Prostate gland (tissue), 2 donors: Measurements from ENCODE around the gene COX6B1. TPM values are rescaled to one million over a fixed set of nuclear protein-coding genes. Genes with fewer than 3 reads are reported as not detected.
"Not testable (repeated sequence)": the region's sequence is repeated elsewhere in the genome, so short reads cannot be mapped to it uniquely, and the experiment has no call there.

Experiments
- DNase-seq: peaks from one replicate; pipeline ENCODE4 v3.0.0-alpha.2; 2019; ENCODE audit warnings: low spot score
- H3K27ac ChIP-seq, 2 donors: fragments of 200-600 bp; sonication (generic); 2 replicates each; pipeline ENCODE4 v1.5.1; 2017 to 2019
- H3K27me3 ChIP-seq: fragments of 200-600 bp; sonication (generic); replicated peaks from 2 replicates; pipeline ENCODE4 v1.5.1; 2019; ENCODE audit not compliant: insufficient read depth
- H3K36me3 ChIP-seq, 2 donors: fragments of 200-600 bp; sonication (generic); 1 replicate in 1 of 2; 2 replicates in 1 of 2; pipeline versions ENCODE4 v1.5.1 to v1.8.1; 2017 to 2019
- H3K4me1 ChIP-seq: fragments of 200-600 bp; sonication (generic); replicated peaks from 2 replicates; pipeline ENCODE4 v1.5.1; 2019
- H3K4me3 ChIP-seq, 2 donors: fragments of 200-600 bp; sonication (generic); 2 replicates each; pipeline ENCODE4 v1.5.1; 2017 to 2019
- H3K9me3 ChIP-seq: fragments of 200-600 bp; sonication (generic); 2 replicates; pipeline ENCODE4 v1.5.1; 2017
- CTCF ChIP-seq, 4 experiments: fragments of 200-600 bp in 2 of 4; fragments of 450-650 bp in 2 of 4; sonication (generic) in 2 of 4; IDR thresholded peaks; 1 replicate in 3 of 4; 2 replicates in 1 of 4; pipeline ENCODE4 v1.5.1; 2016 to 2019; ENCODE audit warnings: antibody characterized with exemption in 4 of 4, mild to moderate bottlenecking in 2 of 4, moderate library complexity in 2 of 4
- POLR2A ChIP-seq: fragments of 450-650 bp; IDR thresholded peaks from one replicate; pipeline ENCODE4 v1.6.1; 2016; ENCODE audit warnings: antibody characterized with exemption, mild to moderate bottlenecking
- POLR2AphosphoS5 ChIP-seq: sonication (generic); formaldehyde crosslinking; IDR thresholded peaks from one replicate; pipeline ENCODE4 v1.6.1; 2017; ENCODE audit warnings: antibody characterized with exemption
- WGBS: methylation state at CpG from one replicate; pipeline ENCODE4 v1.1.5; 2018; 5-methylcytosine and 5-hydroxymethylcytosine counted together
- intact Hi-C: fragments of 100-400 bp; cut with DNase I; formaldehyde crosslinking; loops from one replicate; pipeline ENCODE4 v1.14.2; 2022
- total RNA-seq, 2 donors: library from RNA; depleted of rRNA; stranded (reverse); fragments of >200 nt; gene quantifications; one replicate each; pipeline ENCODE4 v1.1.0, GENCODE V29; 2016

COX6B1 gene
- total RNA-seq, 2 donors from 2014 or later, result 334 to 665 TPM

- WGBS, result under 1% methylated on average over 60 of the region's 60 CpGs
- intact Hi-C loops, result no loop called here
Observed at GRCh38 chr19:35644206-35644986, 3.7 kb upstream of the COX6B1 start.

GRCh38 chr19:35644987-35645679 is 3.0 kb upstream of the COX6B1 start:
- intact Hi-C loops, result loop anchor here (5.0 kb wide), 1 partner anchor 98 kb away; the partner anchor contains the start of gene TMEM147
- 16% methylated on average over 20 of the region's 20 CpGs for WGBS
- H3K4me1 ChIP-seq, result no peaks in the 10 kb centered on the region
- no peaks in the 10 kb centered on the region for H3K9me3 ChIP-seq
- no peaks in the 10 kb centered on the region for H3K36me3 ChIP-seq
- H3K27me3 ChIP-seq, result no peaks in the 10 kb centered on the region
- peak overlapping the region; percentile 85 to 87 for H3K27ac ChIP-seq
- peak overlapping the region; percentile 47 to 58 for H3K4me3 ChIP-seq
- peak; percentile 74 for DNase-seq
- TF ChIP-seq POLR2A, result no peak
- no peak for TF ChIP-seq CTCF (IDR thresholded peaks at IDR 0.05)
- peak; percentile 14 for TF ChIP-seq POLR2AphosphoS5

More at GRCh38 chr19:35644206-35644986, 3.7 kb upstream of the COX6B1 start:
- H3K27me3 ChIP-seq, result no peaks in the 10 kb centered on the region
- no peaks in the 10 kb centered on the region for H3K9me3 ChIP-seq
- TF ChIP-seq POLR2A (peak; percentile 71), POLR2AphosphoS5 (peak; percentile 82), CTCF (IDR thresholded peaks at IDR 0.05) (no peak)
- no peaks in the 10 kb centered on the region for H3K4me1 ChIP-seq
- H3K27ac ChIP-seq, result peak overlapping the region; percentile 85 to 87
- H3K4me3 ChIP-seq, result peak overlapping the region; percentile 47 to 58
- no peaks in the 10 kb centered on the region for H3K36me3 ChIP-seq
- peak; percentile 96 for DNase-seq

GRCh38 chr19:35645680-35646511 is 2.2 kb upstream of the COX6B1 start:
- Histone ChIP-seq H3K27ac (peak overlapping the region in 1 of 2 donors; percentile 87), H3K4me3 (no peak overlapping the region), H3K36me3 (no peaks in the 10 kb centered on the region), H3K27me3 (no peaks in the 10 kb centered on the region), H3K4me1 (no peaks in the 10 kb centered on the region), H3K9me3 (no peaks in the 10 kb centered on the region)
- intact Hi-C loops, result loop anchor here (5.0 kb wide), 1 partner anchor 99 kb away; the partner anchor contains the start of gene TMEM147
- TF ChIP-seq POLR2AphosphoS5, result no peak
- no peak for TF ChIP-seq POLR2A
- TF ChIP-seq CTCF (IDR thresholded peaks at IDR 0.05), result no peak
- DNase-seq, result no peak
- 77% methylated on average over 7 of the region's 7 CpGs for WGBS

- DNase-seq, result no peak
- Histone ChIP-seq H3K9me3 (no peaks in the 10 kb centered on the region), H3K4me3 (no peak overlapping the region), H3K36me3 (no peaks in the 10 kb centered on the region), H3K27me3 (no peaks in the 10 kb centered on the region), H3K27ac (no peak overlapping the region), H3K4me1 (no peaks in the 10 kb centered on the region)
- intact Hi-C loops, result no loop called here
- whole genome bisulfite sequencing, result 80% methylated on average over 9 of the region's 9 CpGs
- TF ChIP-seq POLR2A (no peak), CTCF (IDR thresholded peaks at IDR 0.05) (no peak), POLR2AphosphoS5 (no peak)
Observed at GRCh38 chr19:35650581-35650980, 2.5 kb downstream of the COX6B1 start.

GRCh38 chr19:35654828-35655227 is 6.7 kb downstream of the COX6B1 start:
- H3K9me3 ChIP-seq, H3K4me1 ChIP-seq, H3K27ac ChIP-seq, DNase-seq, H3K4me3 ChIP-seq, H3K36me3 ChIP-seq, H3K27me3 ChIP-seq, intact Hi-C loops: not testable (repeated sequence)
- WGBS, result 94% methylated on average over 6 of the region's 6 CpGs
